OCI-LY1 (cell line): Measurements from ENCODE around the gene LNPEP.

Source experiments
- CTCF ChIP-seq: fragments of 200-600 bp; sonication (generic), shearing (Covaris generic); IDR thresholded peaks from 2 replicates; pipeline ENCODE4 v1.5.1; 2017; ENCODE audit warnings: mild to moderate bottlenecking, antibody characterized with exemption, low read length, moderate library complexity, mixed read lengths
- EZH2 ChIP-seq: fragments of 200-600 bp; sonication (generic), shearing (Covaris generic); IDR thresholded peaks from 2 replicates; pipeline ENCODE4 v1.8.0; 2017; ENCODE audit warnings: borderline replicate concordance, mixed run types, mild to moderate bottlenecking, antibody characterized with exemption, low read length, moderate library complexity, mixed read lengths

GRCh38 chr5:96941140-96941539 lies 5.3 kb downstream of the LNPEP start:
- TF ChIP-seq CTCF (no peak), EZH2 (no peak)
